Neural cell (in vitro differentiated cells): ENCODE results near the gene CEACAM5.

Experiments
- EP300 ChIP-seq: fragments of 450-650 bp; conservative IDR thresholded peaks from 2 replicates; pipeline ENCODE4 v1.6.1; 2014; ENCODE audit warnings: antibody characterized with exemption, mild to moderate bottlenecking, moderate library complexity; ENCODE audit not compliant: poor library complexity, severe bottlenecking
- POLR2AphosphoS5 ChIP-seq: IDR thresholded peaks from 2 replicates; pipeline ENCODE4 v1.6.1; 2012
- RAD21 ChIP-seq: fragments of 450-650 bp; conservative IDR thresholded peaks from 2 replicates; pipeline ENCODE4 v1.6.1; 2014; ENCODE audit warnings: antibody characterized with exemption, mild to moderate bottlenecking, moderate library complexity
- TF ChIP-seq, protein P1 (sequence below): fragments of 450-650 bp; IDR thresholded peaks from 2 replicates; pipeline ENCODE4 v1.5.1; 2014; ENCODE audit warnings: antibody characterized with exemption, mild to moderate bottlenecking, moderate library complexity; ENCODE audit not compliant: poor library complexity, severe bottlenecking
- TF ChIP-seq, protein P2 (sequence below): IDR thresholded peaks from 2 replicates; pipeline ENCODE4 v1.6.1; 2012; ENCODE audit warnings: borderline replicate concordance

DNA sequence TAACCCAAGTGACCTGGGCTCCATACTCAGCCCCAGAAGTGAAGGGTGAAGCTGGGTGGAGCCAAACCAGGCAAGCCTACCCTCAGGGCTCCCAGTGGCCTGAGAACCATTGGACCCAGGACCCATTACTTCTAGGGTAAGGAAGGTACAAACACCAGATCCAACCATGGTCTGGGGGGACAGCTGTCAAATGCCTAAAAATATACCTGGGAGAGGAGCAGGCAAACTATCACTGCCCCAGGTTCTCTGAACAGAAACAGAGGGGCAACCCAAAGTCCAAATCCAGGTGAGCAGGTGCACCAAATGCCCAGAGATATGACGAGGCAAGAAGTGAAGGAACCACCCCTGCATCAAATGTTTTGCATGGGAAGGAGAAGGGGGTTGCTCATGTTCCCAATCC, 14.2 kb upstream of the CEACAM5 start:
- TF ChIP-seq, protein P1, sequence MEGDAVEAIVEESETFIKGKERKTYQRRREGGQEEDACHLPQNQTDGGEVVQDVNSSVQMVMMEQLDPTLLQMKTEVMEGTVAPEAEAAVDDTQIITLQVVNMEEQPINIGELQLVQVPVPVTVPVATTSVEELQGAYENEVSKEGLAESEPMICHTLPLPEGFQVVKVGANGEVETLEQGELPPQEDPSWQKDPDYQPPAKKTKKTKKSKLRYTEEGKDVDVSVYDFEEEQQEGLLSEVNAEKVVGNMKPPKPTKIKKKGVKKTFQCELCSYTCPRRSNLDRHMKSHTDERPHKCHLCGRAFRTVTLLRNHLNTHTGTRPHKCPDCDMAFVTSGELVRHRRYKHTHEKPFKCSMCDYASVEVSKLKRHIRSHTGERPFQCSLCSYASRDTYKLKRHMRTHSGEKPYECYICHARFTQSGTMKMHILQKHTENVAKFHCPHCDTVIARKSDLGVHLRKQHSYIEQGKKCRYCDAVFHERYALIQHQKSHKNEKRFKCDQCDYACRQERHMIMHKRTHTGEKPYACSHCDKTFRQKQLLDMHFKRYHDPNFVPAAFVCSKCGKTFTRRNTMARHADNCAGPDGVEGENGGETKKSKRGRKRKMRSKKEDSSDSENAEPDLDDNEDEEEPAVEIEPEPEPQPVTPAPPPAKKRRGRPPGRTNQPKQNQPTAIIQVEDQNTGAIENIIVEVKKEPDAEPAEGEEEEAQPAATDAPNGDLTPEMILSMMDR: no peak
- TF ChIP-seq, protein P2, sequence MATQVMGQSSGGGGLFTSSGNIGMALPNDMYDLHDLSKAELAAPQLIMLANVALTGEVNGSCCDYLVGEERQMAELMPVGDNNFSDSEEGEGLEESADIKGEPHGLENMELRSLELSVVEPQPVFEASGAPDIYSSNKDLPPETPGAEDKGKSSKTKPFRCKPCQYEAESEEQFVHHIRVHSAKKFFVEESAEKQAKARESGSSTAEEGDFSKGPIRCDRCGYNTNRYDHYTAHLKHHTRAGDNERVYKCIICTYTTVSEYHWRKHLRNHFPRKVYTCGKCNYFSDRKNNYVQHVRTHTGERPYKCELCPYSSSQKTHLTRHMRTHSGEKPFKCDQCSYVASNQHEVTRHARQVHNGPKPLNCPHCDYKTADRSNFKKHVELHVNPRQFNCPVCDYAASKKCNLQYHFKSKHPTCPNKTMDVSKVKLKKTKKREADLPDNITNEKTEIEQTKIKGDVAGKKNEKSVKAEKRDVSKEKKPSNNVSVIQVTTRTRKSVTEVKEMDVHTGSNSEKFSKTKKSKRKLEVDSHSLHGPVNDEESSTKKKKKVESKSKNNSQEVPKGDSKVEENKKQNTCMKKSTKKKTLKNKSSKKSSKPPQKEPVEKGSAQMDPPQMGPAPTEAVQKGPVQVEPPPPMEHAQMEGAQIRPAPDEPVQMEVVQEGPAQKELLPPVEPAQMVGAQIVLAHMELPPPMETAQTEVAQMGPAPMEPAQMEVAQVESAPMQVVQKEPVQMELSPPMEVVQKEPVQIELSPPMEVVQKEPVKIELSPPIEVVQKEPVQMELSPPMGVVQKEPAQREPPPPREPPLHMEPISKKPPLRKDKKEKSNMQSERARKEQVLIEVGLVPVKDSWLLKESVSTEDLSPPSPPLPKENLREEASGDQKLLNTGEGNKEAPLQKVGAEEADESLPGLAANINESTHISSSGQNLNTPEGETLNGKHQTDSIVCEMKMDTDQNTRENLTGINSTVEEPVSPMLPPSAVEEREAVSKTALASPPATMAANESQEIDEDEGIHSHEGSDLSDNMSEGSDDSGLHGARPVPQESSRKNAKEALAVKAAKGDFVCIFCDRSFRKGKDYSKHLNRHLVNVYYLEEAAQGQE: no peak
- TF ChIP-seq POLR2AphosphoS5 (no peak), EP300 (no peak), RAD21 (no peak)
